ENCODE measurements around the gene ATP10A.
"Not testable (repeated sequence)": the region's sequence is repeated elsewhere in the genome, so short reads cannot be mapped to it uniquely, and the experiment has no call there.

Gene ATP10A

DNA sequence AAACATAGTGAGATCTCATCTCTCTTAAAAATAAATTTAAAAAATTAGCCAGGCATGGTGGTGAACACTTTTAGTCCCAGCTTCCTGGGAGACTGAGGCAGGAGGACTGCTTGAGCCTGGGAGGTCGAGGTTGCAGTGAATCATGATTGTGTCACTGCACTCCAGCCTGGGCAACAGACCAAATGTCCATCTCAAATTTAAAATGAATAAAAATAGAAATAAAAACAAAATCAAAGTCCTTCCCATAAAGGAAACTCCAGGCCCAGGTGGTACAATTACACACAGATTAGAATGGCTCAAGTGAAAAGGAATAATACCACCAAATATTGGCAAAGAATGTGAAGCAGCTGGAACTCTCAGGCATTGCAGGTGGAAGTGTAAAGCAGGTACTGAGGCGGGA, 19.3 kb upstream of the ATP10A start:
- DNase-seq (ENCODE audit: low spot score), result peak; percentile 66

DNA sequence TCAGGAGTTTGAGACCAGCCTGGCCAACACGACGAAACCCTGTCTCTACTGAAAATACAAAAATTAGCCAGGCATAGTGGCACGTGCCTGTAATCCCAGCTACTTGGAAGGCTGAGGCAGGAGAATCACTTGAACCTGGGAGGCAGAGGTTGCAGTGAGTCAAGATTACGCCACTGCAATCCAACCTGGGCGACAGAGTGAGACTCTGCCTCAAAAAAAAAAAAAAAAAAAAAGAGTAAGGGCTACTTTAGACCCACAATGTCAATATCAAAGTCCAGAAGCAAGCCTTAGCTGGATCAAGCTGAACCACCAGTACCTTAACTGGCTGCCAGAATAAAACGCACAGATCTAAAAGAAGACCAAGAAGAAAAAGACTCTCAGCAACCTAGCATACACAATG, 17.8 kb upstream of the ATP10A start:
- not testable (repeated sequence) for DNase-seq (ENCODE audit: low spot score)

DNA sequence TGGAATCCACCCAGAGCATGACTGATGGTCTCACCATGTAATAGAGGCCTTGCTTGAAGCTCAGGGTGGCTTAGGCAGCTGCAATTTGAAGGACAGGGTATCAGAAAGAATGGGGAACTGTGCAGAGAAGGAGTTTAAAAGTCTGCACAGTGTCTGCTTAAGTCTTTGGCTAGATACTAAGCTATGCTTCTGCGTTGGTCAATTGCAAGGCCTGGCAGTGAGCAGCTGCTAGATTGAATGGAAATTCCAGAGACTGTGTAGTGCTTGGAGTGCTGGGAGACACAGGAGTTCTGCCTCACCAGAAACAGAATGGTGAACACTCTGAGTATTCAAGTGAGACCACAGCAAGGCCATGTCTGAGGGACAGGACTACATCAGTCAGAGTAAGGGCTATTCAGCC, 17.3 kb upstream of the ATP10A start:
- DNase-seq (ENCODE audit: low spot score), result no peak

DNA sequence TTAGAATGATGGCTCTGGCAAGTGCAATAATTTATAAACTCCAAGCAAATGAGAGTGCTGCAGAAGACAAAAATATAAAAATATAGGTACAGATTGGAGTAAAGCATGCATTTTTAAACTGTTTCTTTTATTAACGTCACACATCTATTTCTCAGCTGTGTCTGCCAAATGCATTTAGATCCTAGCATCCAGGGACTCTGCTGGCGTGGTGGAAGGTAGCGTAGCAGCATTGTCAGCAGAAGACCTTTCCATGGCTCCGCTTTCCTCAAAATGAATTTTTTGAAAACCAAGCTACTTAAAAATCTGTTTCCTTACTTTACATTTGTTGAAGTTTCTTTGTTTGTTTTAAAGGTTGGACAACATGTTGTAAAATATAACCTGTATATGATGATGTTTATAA, 16.3 kb upstream of the ATP10A start:
- no peak for DNase-seq (ENCODE audit: low spot score)

GRCh38 chr15:25877681-25878080, 14.6 kb upstream of the ATP10A start:
- DNase-seq (ENCODE audit: low spot score), result no peak

DNA sequence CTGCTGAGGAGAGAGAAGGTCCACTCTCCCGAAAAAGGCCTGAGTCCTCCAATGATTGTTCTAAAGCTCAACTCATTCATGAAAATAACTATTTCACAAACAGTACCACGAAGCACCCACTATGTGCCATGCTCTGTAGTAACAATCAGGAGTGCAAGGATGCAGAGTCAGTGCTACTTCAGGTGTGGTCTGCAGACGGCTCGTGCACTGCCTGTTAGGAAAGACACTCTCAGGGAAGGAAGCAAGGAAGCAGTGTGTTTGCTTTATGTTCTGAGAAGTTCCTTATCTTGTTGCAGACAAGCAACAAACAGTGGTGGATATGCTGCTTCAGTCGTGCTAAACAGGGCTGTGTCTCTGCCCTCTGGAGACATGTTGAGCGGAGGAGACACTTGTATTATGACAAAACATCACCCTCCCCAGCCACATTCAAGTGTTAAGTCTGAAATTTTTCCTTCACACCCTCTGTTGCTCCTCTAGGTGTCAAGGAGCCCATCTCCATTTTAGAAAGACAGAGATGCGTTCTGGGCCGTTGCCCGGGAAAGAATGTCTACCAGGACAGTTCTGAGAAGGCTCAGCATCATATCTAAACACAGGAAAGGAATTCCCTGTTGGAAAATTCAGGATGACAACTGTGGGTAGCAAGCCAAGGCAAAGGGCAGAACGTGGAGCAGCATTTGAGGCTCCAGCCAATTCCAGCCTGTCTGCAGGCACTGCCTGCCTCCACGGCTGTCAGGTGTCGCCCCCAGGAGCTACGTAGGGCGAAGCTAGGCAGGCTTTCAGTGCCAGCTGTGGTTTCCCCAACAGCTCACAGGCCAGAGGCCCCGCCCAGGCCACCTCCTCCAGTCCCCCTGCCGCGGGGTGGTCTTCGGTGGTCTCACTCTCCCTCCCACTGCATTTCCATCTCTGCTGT, 13.4 kb upstream of the ATP10A start:
- no peak for DNase-seq (ENCODE audit: low spot score)

GRCh38 chr15:25875566-25875965, 12.4 kb upstream of the ATP10A start:
- DNase-seq (ENCODE audit: low spot score), result no peak

GRCh38 chr15:25874379-25874778, 11.3 kb upstream of the ATP10A start:
- DNase-seq (ENCODE audit: low spot score), result no peak

DNA sequence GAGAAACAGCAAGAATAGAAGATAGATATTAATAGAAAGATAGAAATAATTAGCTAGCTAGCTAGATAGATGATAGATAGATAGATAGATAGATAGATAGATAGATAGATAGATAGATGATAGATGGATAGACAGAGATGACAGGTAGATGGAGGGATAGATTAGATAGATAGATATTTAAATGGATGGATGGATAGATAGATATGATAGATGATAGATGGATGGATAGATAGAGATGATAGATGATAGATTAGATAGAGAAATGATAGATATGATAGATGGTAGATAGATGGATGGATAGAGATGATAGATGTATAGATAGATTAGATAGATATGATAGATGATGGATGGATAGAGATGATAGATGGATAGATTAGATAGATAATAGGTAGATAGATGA, 8.3 kb upstream of the ATP10A start:
- no peak for DNase-seq (ENCODE audit: low spot score)

GRCh38 chr15:25870938-25871337, 7.8 kb upstream of the ATP10A start:
- DNase-seq (ENCODE audit: low spot score), result no peak

- DNase-seq (ENCODE audit: low spot score), result no peak
Observed at GRCh38 chr15:25869701-25870100, 6.6 kb upstream of the ATP10A start.

GRCh38 chr15:25866874-25867273, 3.7 kb upstream of the ATP10A start:
- DNase-seq (ENCODE audit: low spot score), result no peak

DNA sequence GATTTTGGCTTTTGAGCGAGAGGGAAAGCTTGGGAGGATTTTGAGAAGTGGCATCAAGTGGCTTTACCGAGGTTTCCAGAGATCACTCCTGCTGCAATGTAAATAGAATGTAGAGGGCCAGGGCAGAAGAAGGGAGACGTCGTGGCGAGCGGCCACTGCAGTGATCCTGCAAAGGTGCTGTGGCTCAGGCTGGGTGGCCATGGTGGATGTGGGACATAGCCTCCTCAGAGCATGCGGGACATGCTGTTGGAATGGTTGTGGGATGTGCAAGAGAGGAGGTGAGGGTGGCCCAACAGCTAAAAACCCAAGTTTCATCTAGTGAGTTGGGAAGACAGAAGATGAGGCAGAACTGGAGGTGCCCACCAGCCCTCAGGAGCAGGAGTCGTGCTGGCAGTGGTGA, 3.1 kb upstream of the ATP10A start:
- no peak for DNase-seq (ENCODE audit: low spot score)

- peak; percentile 80 for DNase-seq (ENCODE audit: low spot score)
Observed at GRCh38 chr15:25864966-25865365, 1.8 kb upstream of the ATP10A start.

- no peak for DNase-seq (ENCODE audit: low spot score)
Observed at GRCh38 chr15:25863968-25864580, 947 bp upstream of the ATP10A start.

- DNase-seq (ENCODE audit: low spot score), result peak; percentile 51
Observed at GRCh38 chr15:25862472-25863110, 536 bp downstream of the ATP10A start.

- peak; percentile 45 for DNase-seq (ENCODE audit: low spot score)
Observed at GRCh38 chr15:25862071-25862471, 1.1 kb downstream of the ATP10A start.

GRCh38 chr15:25860885-25861866, 2.0 kb downstream of the ATP10A start:
- no peak for DNase-seq (ENCODE audit: low spot score)

GRCh38 chr15:25859838-25860645, 3.1 kb downstream of the ATP10A start:
- DNase-seq (ENCODE audit: low spot score), result no peak

DNA sequence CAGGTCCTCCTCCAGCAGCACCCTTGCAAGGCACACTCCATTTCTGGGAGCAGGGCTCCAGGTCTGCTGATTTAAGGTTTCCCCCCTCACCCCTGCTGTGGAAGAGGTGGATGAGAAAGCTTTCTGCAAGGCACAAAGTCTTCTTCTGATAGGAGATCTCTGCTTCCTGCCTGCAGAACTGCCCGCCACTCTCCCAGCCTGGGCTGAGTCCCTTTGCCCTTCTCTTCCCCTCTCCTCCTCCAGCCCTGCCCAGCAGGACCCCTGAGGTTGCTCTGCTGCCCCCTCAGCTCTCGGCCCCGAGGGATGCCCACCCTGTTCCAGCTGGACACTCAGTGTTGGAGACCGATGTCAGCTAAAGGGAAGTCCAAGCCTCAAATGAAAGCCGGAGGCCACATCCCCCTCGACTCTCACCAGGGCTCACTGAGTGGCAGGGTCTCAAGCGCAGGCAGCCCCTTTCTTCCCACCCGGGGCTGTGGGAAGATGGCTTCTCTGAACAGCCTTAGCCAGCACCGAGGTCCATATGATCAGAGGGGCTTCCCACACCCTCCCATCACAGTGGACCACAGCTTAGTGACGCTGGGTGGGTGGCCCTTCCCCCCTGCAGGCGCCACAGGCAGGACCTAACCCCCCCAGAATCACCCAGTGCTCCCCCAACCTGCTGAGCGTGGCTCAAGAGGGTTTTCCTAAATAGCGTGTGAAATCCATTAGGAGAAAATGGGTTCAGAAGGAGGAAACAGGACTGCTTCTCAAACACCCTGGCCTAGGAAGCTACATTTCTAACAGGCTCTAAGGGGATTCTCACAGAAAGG, 4.0 kb downstream of the ATP10A start:
- DNase-seq (ENCODE audit: low spot score), result no peak
